Stimulated activated CD8-positive, alpha-beta memory T cell treated with anti-CD3 and anti-CD28 coated beads, Interleukin-7, amount 100 ng/mL, for 48 hours (primary cell): ENCODE results near the gene FAM53A.
"Not testable (repeated sequence)": the region's sequence is repeated elsewhere in the genome, so short reads cannot be mapped to it uniquely, and the experiment has no call there.

Experiments
- DNase-seq, 2 donors: peaks; one replicate each; pipeline ENCODE4 v3.0.0-alpha.2; 2020; ENCODE audit warnings: low read depth in 1 of 2; ENCODE audit errors: extremely low read depth in 1 of 2

FAM53A gene

GRCh38 chr4:1608821-1609500, 75.2 kb downstream of the FAM53A start:
- no peak for DNase-seq

GRCh38 chr4:1608196-1608820, 75.8 kb downstream of the FAM53A start:
- no peak for DNase-seq

GRCh38 chr4:1607436-1608195, 76.5 kb downstream of the FAM53A start:
- not testable (repeated sequence) for DNase-seq

GRCh38 chr4:1604706-1605205, 79.4 kb downstream of the FAM53A start:
- no peak for DNase-seq

- no peak for DNase-seq
Measured at GRCh38 chr4:1604181-1604705, 79.9 kb downstream of the FAM53A start.

- no peak for DNase-seq
Measured at GRCh38 chr4:1603413-1604135, 80.5 kb downstream of the FAM53A start.

- DNase-seq, result no peak
Measured at GRCh38 chr4:1602655-1603412, 81.3 kb downstream of the FAM53A start.

GRCh38 chr4:1601852-1602654, 82.1 kb downstream of the FAM53A start:
- DNase-seq, result no peak

GRCh38 chr4:1601533-1601835, 82.6 kb downstream of the FAM53A start:
- DNase-seq, result no peak

- no peak for DNase-seq
Measured at GRCh38 chr4:1600811-1601532, 83.1 kb downstream of the FAM53A start.

- DNase-seq, result no peak
Measured at GRCh38 chr4:1600211-1600780, 83.8 kb downstream of the FAM53A start.

GRCh38 chr4:1599491-1600210, 84.5 kb downstream of the FAM53A start:
- DNase-seq, result no peak

- no peak for DNase-seq
Measured at GRCh38 chr4:1599026-1599481, 85.1 kb downstream of the FAM53A start.

- DNase-seq, result no peak
Measured at GRCh38 chr4:1598206-1599025, 85.7 kb downstream of the FAM53A start.

GRCh38 chr4:1597021-1597931, 86.8 kb downstream of the FAM53A start:
- DNase-seq, result no peak

- no peak for DNase-seq
Measured at GRCh38 chr4:1596393-1596792, 87.7 kb downstream of the FAM53A start.
